Ishikawa (cell line): Measurements from ENCODE around the gene SLC15A4.

Experiments used
- CEBPB ChIP-seq: IDR thresholded peaks from 2 replicates; pipeline ENCODE4 v1.6.1; 2012
- CREB1 ChIP-seq: IDR thresholded peaks from 2 replicates; pipeline ENCODE4 v1.6.1; 2012; ENCODE audit warnings: low read depth
- EGR1 ChIP-seq: IDR thresholded peaks from 2 replicates; pipeline ENCODE4 v1.6.1; 2012
- EP300 ChIP-seq: IDR thresholded peaks from 2 replicates; pipeline ENCODE4 v1.6.1; 2012; ENCODE audit warnings: borderline replicate concordance
- FOXM1 ChIP-seq: IDR thresholded peaks from 2 replicates; pipeline ENCODE4 v1.6.1; 2012; ENCODE audit warnings: low read depth, borderline replicate concordance
- NFIC ChIP-seq: IDR thresholded peaks from 2 replicates; pipeline ENCODE4 v1.6.1; 2012
- RAD21 ChIP-seq: IDR thresholded peaks from 2 replicates; pipeline ENCODE4 v1.6.1; 2012; ENCODE audit warnings: low read depth
- TAF1 ChIP-seq: IDR thresholded peaks from 2 replicates; pipeline ENCODE4 v1.6.1; 2012; ENCODE audit warnings: low read depth, mild to moderate bottlenecking
- TCF12 ChIP-seq: IDR thresholded peaks from 2 replicates; pipeline ENCODE4 v1.6.1; 2012; ENCODE audit warnings: low read depth
- TEAD4 ChIP-seq: IDR thresholded peaks from 2 replicates; pipeline ENCODE4 v1.6.1; 2012
- YY1 ChIP-seq: IDR thresholded peaks from 2 replicates; pipeline ENCODE4 v1.6.1; 2012; ENCODE audit warnings: low read depth
- ZBTB7A ChIP-seq: IDR thresholded peaks from 2 replicates; pipeline ENCODE4 v1.6.1; 2012; ENCODE audit warnings: low read depth
- TF ChIP-seq, protein P1 (sequence below): IDR thresholded peaks from 2 replicates; pipeline ENCODE4 v1.6.1; 2012
- TF ChIP-seq, protein P2 (sequence below): IDR thresholded peaks from 2 replicates; pipeline ENCODE4 v1.6.1; 2012
- TF ChIP-seq, protein P3 (sequence below): IDR thresholded peaks from 2 replicates; pipeline ENCODE4 v1.6.1; 2012; ENCODE audit warnings: low read depth, mild to moderate bottlenecking

The SLC15A4 gene

DNA sequence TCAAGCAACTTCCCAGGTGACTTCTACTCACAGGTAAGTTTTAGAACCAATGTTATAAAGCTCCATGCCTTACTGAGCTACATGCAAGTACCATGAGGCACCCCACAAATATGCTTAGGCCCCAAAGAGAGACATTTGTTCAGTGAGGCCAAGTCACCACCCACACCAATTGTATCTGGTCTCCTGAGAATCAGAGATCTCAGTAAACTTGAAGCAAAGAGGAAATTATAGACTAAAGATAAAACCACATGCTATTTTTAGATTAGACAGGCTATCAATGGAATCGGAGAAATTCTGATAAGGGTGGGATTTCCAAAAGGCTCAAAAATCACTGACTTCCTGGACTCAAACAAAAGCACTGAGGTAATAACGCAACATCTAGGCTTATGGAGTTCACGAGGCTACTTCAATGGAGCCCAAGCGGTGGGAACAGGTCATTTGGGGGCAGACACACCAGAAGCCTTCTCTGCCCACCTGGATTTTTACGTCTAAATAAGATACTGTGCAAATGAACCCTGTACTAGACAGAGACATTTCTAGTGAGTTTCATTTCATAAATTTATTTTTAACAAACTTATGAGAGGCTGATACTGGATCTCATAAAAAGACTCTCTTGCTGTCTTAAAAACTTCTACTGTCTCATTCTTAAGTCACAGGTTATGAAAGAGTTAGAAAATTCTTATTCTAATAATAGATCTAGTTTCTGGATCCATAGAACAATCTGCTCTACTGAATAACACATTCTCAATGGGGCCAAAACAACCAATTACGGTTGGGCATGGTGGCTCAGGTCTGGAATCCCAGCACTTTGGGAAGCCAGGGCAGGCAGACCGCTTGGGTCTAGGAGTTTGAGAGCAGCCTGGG, 7.7 kb downstream of the SLC15A4 start:
- no peak for TF ChIP-seq TCF12
- no peak for TF ChIP-seq TEAD4
- TF ChIP-seq TAF1: no peak
- TF ChIP-seq NFIC: no peak
- no peak for TF ChIP-seq CEBPB

DNA sequence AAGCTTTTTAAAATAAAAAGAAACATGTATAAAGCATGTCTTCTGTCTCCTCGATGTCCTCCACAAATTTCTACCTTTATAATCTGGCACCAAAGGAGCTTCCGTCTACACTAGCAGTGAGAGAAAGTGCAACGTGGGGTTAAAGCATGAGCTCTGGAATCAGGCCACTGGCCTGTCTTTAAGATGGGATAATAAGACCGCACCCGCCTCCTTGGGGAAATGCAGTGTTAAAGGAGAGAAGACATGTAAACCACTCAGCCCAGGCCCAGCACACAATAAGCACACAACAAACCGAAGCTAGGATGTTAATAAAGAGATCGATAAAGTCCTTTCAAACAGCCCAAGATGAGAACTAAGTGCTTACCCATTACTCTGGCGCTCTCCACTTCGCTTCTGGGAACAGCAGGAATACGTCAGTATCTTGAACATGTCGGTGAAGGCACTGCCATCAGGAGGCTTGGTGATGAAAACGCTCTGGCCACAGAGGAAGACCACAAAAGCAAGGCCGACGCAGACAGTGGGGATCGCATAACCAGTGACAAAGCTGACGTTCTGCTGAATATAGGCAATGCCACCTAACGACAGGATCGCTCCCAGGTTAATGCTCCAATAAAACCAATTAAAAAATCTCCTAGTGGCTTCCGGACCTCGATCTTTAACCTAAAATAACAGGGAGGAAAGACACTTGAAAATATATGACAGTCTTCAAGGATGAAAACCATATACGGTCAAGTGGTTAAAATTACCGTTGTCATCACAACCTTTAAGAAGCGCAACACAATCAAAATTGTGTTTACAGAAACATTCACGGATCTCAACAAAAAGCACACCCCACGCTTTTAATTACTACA, 9.1 kb downstream of the SLC15A4 start:
- no peak for TF ChIP-seq TEAD4
- no peak for TF ChIP-seq EP300
- no peak for TF ChIP-seq EGR1
- TF ChIP-seq TCF12: no peak

DNA sequence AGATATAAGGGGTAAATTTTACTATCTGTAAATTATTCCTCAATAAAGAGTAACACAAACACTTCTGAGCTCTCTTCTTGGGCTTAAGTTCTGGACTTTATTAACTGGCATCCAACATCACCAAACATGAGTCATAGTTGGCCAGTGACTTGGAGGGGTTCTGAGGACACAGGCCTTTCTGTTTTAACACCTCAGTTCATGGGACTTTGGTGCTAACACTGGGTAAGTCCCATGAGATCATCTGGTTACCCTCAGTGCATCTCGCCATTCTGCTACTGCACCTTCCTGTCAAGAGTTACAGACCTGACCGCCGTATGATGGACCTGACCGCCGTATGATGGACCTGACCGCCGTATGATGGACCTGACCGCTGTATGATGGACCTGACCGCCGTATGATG, 9.9 kb downstream of the SLC15A4 start:
- TF ChIP-seq TEAD4: no peak
- no peak for TF ChIP-seq FOXM1
- TF ChIP-seq CREB1: no peak

DNA sequence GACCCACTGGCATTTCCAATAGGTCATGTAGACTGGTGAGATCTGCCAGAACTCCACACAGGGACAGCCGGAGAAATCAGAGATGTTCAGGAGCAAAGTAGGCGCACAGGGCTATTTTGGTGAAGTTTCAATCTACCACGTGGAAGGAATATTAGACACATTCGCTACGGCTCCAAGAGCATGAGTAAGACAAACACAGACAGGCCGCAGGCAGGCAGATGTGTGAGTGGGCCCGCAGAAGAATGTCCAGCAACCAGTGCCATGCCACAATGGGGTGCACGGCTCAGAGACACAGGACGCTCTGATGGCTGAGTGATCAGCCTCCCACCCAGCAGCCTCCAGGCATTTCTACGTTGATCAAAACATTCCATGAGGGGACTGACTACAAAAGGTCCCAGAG, 10.4 kb downstream of the SLC15A4 start:
- TF ChIP-seq TEAD4: no peak
- TF ChIP-seq, protein P1, sequence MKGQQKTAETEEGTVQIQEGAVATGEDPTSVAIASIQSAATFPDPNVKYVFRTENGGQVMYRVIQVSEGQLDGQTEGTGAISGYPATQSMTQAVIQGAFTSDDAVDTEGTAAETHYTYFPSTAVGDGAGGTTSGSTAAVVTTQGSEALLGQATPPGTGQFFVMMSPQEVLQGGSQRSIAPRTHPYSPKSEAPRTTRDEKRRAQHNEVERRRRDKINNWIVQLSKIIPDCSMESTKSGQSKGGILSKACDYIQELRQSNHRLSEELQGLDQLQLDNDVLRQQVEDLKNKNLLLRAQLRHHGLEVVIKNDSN: no peak
- TF ChIP-seq EP300: no peak
- TF ChIP-seq CREB1: no peak
- TF ChIP-seq, protein P2, sequence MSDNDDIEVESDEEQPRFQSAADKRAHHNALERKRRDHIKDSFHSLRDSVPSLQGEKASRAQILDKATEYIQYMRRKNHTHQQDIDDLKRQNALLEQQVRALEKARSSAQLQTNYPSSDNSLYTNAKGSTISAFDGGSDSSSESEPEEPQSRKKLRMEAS: no peak
- no peak for TF ChIP-seq RAD21
- TF ChIP-seq, protein P3, sequence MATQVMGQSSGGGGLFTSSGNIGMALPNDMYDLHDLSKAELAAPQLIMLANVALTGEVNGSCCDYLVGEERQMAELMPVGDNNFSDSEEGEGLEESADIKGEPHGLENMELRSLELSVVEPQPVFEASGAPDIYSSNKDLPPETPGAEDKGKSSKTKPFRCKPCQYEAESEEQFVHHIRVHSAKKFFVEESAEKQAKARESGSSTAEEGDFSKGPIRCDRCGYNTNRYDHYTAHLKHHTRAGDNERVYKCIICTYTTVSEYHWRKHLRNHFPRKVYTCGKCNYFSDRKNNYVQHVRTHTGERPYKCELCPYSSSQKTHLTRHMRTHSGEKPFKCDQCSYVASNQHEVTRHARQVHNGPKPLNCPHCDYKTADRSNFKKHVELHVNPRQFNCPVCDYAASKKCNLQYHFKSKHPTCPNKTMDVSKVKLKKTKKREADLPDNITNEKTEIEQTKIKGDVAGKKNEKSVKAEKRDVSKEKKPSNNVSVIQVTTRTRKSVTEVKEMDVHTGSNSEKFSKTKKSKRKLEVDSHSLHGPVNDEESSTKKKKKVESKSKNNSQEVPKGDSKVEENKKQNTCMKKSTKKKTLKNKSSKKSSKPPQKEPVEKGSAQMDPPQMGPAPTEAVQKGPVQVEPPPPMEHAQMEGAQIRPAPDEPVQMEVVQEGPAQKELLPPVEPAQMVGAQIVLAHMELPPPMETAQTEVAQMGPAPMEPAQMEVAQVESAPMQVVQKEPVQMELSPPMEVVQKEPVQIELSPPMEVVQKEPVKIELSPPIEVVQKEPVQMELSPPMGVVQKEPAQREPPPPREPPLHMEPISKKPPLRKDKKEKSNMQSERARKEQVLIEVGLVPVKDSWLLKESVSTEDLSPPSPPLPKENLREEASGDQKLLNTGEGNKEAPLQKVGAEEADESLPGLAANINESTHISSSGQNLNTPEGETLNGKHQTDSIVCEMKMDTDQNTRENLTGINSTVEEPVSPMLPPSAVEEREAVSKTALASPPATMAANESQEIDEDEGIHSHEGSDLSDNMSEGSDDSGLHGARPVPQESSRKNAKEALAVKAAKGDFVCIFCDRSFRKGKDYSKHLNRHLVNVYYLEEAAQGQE: no peak

DNA sequence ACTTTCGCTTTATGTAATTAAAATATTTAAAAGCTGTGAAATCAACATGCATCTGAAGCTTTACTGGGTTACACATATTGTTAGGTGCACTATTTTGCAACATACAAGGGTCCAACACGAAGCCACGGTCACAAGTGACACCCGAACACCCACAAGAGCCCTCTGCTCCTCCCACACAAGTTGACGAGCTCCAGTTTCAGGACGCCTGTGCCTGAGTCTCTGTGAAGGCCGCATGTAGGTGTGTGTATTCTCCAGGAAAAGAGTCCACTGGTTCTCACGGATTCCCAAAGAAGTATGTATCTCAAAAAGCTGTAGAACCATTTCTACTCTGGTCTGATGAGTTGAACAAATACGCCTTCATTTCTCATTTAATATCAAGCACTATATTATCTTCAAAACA, 12.0 kb downstream of the SLC15A4 start:
- no peak for TF ChIP-seq FOXM1
- TF ChIP-seq, protein P1: no peak
- TF ChIP-seq EGR1: no peak
- TF ChIP-seq TCF12: no peak
- no peak for TF ChIP-seq RAD21

DNA sequence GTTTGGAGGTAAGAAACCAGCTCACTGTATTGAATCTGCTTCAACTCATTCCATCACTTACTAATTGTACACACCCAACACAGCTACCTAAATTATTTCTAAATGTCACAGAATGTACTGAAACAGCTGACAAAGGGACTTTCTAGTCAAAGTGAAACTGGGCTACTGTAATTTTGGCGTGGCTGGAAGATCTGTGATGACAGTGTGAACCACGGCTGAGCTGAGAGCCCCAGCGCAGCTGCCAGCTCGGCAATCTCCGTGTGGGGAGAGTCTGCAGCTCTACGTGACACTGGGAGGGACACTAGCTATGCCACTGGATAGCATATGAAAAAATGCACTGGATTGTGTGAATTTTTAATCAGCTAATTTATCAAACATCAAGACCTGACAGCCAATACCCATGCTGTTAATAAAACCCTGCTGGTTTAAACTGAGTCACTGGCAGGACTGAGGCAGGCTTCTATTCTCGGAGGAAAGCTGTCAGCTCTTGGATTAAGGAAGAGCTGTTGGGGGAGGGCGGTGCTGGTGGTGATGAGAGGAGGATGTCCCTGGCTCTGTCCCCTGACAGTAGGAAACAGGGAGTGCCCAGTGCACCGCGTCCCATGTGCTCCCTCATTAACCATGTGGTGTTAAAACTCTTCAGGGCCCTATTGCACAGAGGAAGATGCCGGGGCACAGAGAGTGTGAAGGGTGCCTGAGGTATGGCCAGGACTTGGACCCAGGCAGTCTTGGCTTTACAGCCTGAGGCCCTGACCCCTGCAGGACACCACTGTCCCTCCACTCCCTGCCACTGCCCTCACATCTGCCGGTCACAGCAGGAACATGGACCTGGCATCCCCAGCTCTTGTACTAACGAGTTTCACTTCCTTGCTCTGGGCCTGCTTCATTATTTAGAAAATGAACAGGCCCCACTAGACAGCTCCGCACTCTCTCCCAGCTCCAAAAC, 13.3 kb downstream of the SLC15A4 start:
- TF ChIP-seq TCF12: no peak
- TF ChIP-seq CREB1: no peak
- TF ChIP-seq, protein P2: no peak
- TF ChIP-seq CEBPB: no peak

DNA sequence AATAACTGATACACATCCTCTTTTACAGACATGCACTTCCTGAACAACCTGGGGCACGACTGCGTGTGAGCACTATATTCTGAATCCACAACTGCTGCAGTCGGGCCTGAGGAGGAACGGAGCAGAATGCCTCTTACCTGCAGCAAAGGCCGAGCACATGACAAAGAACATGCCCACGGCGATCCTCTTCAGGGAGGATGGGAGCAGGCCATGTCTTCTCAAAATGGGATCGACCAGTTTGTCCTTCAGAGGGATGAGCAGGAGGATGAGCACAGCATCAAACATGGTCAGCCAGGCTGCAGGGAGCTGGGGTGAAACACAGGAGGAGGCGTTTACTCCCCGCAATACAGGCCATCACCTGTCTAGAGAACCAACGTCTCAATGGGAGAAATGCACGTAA, 15.1 kb downstream of the SLC15A4 start:
- TF ChIP-seq TEAD4 (no peak), YY1 (no peak), CREB1 (no peak), EP300 (no peak), NFIC (no peak), TAF1 (no peak), RAD21 (no peak), ZBTB7A (no peak)
- TF ChIP-seq, protein P2: no peak
- TF ChIP-seq, protein P3: no peak
